ENCODE results near the gene PRORP. TPM values are rescaled to one million over a fixed set of nuclear protein-coding genes. Genes with fewer than 3 reads are reported as not detected.
A peak's percentile ranks its signal among the peaks of the same experiment; 100 is the strongest.

PRORP gene
- total and polyA plus RNA-seq, 2 of the 13 experiments (the other 11 are each of a cell fraction or from before 2014, with no cell fraction given): 48.9 to 88.7 TPM

- TF ChIP-seq LRRFIP1 (CRISPR knock-in tag; conservative IDR thresholded peaks at IDR 0.05) (peak; percentile 87), MAFG (CRISPR knock-in tag; IDR thresholded peaks at IDR 0.05) (no peak), SRSF1 (optimal IDR thresholded peaks at IDR 0.05; ENCODE audit: low read depth, low read length) (peak; percentile 79), ZNF615 (CRISPR knock-in tag; IDR thresholded peaks at IDR 0.05; ENCODE audit: borderline replicate concordance) (peak; percentile 89), FOXA3 (CRISPR knock-in tag; IDR thresholded peaks at IDR 0.05) (peak; percentile 65), ZNF616 (CRISPR knock-in tag; IDR thresholded peaks at IDR 0.05; ENCODE audit: low read depth) (peak; percentile 89), ZNF142 (CRISPR knock-in tag; IDR thresholded peaks at IDR 0.05) (peak; percentile 91), KDM5A (IDR thresholded peaks at IDR 0.05; ENCODE audit: borderline replicate concordance, low read length) (peak; percentile 95; the same call in 1 of the 2 replicates), ZNF781 (CRISPR knock-in tag; IDR thresholded peaks at IDR 0.05; ENCODE audit: borderline replicate concordance, not compliant biosample characterization) (peak; percentile 99), NONO (IDR thresholded peaks at IDR 0.05) (no peak), NONO (CRISPR knock-in tag; conservative IDR thresholded peaks at IDR 0.05) (peak; percentile 93), EHMT2 (IDR thresholded peaks at IDR 0.05; ENCODE audit: borderline replicate concordance, low read depth, low read length) (peak; percentile 97), ZNF746 (CRISPR knock-in tag; IDR thresholded peaks at IDR 0.05) (peak; percentile 93), ZFP90 (CRISPR knock-in tag; IDR thresholded peaks at IDR 0.05; ENCODE audit: borderline replicate concordance) (peak; percentile 98), ZNF33A (CRISPR knock-in tag; IDR thresholded peaks at IDR 0.05; ENCODE audit: borderline replicate concordance) (peak; percentile 96; the same call in 1 of the 2 replicates)
Measured at GRCh38 chr14:35121887-35122695, at the start of gene PRORP, which contains the start of gene PPP2R3C (continued).

Measured in HepG2 (cell line).